ENCODE results near the gene TAMALIN. TPM values are rescaled to one million over a fixed set of nuclear protein-coding genes. Genes with fewer than 3 reads are reported as not detected.

The TAMALIN gene
- total and polyA plus RNA-seq, 10 donors = 25.5 to 141 (median 45.2) TPM

DNA sequence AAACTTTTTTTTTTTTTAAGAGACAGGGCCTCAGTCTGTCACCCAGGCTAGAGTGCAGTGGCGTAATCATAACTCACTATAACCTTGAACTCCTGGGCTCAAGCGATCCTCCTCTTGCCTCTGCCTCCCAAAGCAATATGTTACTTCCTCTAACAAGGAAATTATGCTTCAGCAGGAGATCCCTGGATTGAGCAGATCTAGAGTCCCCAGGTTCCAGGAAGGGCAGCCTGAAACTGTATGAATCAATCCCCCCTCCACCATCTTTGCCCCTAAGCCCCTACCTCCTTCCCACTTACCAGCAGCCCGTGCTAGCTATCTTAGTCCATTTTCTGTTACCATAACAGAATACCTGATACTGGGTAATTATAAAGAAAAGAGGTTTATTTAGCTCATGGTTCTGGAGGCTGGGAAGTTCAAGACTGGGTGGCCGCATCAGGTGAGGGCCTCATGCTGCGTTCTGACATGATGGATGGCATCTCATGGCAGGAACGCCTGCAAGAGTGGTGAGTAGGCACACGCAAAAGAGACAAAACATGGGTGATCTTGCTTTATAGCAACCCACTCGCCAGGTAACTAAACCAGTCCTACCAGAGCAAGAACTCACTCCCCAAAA lies 5.0 kb downstream of the TAMALIN start:
- peak; percentile 29 for DNase-seq
- no peak overlapping the region for H3K4me3 ChIP-seq
- peaks cover 0 to 63% (median 33%) of the 10 kb centered on the region in 6 donors for H3K36me3 ChIP-seq
- H3K4me1 ChIP-seq = peaks cover 12 to 61% (median 45%) of the 10 kb centered on the region in 6 donors
- peak overlapping the region in 7 of 8 donors; percentile 46 to 97 (median 90) for H3K27ac ChIP-seq
- no peaks in the 10 kb centered on the region for H3K9me3 ChIP-seq
- H3K27me3 ChIP-seq (replicated peaks in 1 of 7) = peaks cover 0 to 16% (median 2%) of the 10 kb centered on the region in 7 donors
- TF ChIP-seq POLR2AphosphoS5 (IDR thresholded peaks at IDR 0.05) (no peak), POLR2A (IDR thresholded peaks at IDR 0.05) (no peak)
- TF ChIP-seq, protein P1, sequence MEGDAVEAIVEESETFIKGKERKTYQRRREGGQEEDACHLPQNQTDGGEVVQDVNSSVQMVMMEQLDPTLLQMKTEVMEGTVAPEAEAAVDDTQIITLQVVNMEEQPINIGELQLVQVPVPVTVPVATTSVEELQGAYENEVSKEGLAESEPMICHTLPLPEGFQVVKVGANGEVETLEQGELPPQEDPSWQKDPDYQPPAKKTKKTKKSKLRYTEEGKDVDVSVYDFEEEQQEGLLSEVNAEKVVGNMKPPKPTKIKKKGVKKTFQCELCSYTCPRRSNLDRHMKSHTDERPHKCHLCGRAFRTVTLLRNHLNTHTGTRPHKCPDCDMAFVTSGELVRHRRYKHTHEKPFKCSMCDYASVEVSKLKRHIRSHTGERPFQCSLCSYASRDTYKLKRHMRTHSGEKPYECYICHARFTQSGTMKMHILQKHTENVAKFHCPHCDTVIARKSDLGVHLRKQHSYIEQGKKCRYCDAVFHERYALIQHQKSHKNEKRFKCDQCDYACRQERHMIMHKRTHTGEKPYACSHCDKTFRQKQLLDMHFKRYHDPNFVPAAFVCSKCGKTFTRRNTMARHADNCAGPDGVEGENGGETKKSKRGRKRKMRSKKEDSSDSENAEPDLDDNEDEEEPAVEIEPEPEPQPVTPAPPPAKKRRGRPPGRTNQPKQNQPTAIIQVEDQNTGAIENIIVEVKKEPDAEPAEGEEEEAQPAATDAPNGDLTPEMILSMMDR (IDR thresholded peaks at IDR 0.05 in 8 of 11, conservative IDR thresholded peaks at IDR 0.05 in 3 of 11) = no peak
- 87 to 94% (median 89%) methylated on average over 8 of the region's 8 CpGs for WGBS, 5 donors
- intact Hi-C loops (cut with DNase I; ENCODE audit: low total_unique reads) = no loop called here

DNA sequence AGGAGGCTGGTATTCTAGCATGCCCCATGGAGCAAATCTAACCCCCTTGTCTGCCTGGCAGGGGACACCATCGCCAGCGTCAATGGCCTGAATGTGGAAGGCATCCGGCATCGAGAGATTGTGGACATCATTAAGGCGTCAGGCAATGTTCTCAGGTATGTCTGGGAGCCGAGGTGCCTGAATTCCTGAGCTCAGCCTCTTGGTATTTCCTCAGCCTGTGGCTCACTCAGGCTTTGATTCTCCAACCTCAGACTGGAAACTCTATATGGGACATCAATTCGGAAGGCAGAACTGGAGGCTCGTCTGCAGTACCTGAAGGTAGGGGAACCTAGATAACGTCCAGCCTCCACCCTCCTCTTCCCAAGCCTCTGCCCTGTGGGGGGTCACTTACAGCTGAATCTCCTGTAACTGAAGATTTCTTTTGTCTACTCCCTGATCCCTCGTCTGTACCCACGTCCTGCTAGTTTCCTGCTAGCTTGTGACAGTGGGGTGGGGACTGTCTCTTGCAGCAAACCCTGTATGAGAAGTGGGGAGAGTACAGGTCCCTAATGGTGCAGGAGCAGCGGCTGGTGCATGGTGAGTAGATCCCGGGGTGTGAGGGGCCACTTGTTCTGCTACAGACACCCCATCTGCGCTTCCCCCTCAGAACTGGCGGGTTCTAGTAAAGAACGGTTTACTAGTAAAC lies 7.0 kb downstream of the TAMALIN start:
- no peak overlapping the region for H3K4me3 ChIP-seq
- peaks cover 0 to 60% (median 33%) of the 10 kb centered on the region in 6 donors for H3K36me3 ChIP-seq
- no peaks in the 10 kb centered on the region for H3K27me3 ChIP-seq (replicated peaks in 1 of 7)
- DNase-seq = no peak
- H3K9me3 ChIP-seq = no peaks in the 10 kb centered on the region
- TF ChIP-seq POLR2A (IDR thresholded peaks at IDR 0.05) (no peak), POLR2AphosphoS5 (IDR thresholded peaks at IDR 0.05) (no peak)
- TF ChIP-seq, protein P1 (IDR thresholded peaks at IDR 0.05 in 8 of 11, conservative IDR thresholded peaks at IDR 0.05 in 3 of 11) = no peak
- H3K27ac ChIP-seq = no peak overlapping the region
- WGBS, 5 donors = 83 to 88% (median 87%) methylated on average over 16 of the region's 16 CpGs
- H3K4me1 ChIP-seq = peaks cover 9 to 40% (median 27%) of the 10 kb centered on the region in 6 donors
- intact Hi-C loops (cut with DNase I; ENCODE audit: low total_unique reads) = no loop called here

DNA sequence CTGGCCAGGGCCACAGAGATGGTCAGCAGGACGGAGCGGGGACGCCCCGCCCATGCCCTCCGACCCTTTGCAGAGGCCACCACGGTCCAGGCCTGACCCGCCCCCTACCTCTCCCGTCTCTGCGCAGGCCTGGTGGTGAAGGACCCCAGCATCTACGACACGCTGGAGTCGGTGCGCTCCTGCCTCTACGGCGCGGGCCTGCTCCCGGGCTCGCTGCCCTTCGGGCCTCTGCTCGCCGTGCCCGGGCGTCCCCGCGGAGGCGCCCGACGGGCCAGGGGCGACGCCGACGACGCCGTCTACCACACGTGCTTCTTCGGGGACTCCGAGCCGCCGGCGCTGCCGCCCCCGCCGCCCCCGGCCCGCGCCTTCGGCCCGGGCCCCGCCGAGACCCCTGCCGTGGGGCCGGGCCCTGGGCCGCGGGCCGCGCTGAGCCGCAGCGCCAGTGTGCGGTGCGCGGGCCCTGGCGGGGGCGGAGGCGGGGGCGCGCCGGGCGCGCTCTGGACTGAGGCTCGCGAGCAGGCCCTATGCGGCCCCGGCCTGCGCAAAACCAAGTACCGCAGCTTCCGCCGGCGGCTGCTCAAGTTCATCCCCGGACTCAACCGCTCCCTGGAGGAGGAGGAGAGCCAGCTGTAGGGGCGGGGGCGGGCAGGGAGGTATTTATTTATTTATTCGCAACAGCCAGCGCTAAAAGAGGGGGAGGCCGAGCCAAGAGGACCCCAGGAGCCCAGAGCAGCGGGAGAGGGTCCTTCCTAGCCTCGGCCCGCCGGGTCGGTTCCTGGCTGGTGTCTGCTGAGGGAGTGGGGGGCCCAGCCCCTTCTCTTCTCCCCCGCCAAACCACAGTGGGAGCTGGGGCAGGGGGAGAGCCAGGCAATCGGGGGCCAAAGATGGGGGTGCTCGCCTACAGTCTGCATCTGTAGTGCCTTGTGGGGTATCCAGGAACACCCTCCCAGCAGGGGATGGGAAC lies 8.1 kb downstream of the TAMALIN start:
- DNase-seq = no peak
- 84 to 96% (median 91%) methylated on average over 50 to 93 of the region's 93 CpGs for WGBS, 5 donors
- Histone ChIP-seq H3K27me3 (replicated peaks in 1 of 7) (no peaks in the 10 kb centered on the region), H3K27ac (peak overlapping the region in 1 of 8 donors; percentile 30), H3K4me3 (no peak overlapping the region), H3K36me3 (peaks cover 0 to 52% (median 33%) of the 10 kb centered on the region in 6 donors), H3K9me3 (no peaks in the 10 kb centered on the region), H3K4me1 (peaks cover 7 to 32% (median 17%) of the 10 kb centered on the region in 6 donors)
- intact Hi-C loops (cut with DNase I; ENCODE audit: low total_unique reads) = no loop called here
- TF ChIP-seq POLR2AphosphoS5 (IDR thresholded peaks at IDR 0.05) = peak; percentile 30 to 76 (median 52)
- no peak for TF ChIP-seq POLR2A (IDR thresholded peaks at IDR 0.05)
- TF ChIP-seq, protein P1 (IDR thresholded peaks at IDR 0.05 in 8 of 11, conservative IDR thresholded peaks at IDR 0.05 in 3 of 11) = no peak

All from spleen (tissue), 11 donors.